HCT116 (cell line): Measurements from ENCODE around the gene C2CD2. TPM values are rescaled to one million over a fixed set of nuclear protein-coding genes. Genes with fewer than 3 reads are reported as not detected.

Experiments
- ATAC-seq: fragments of 200-7000 bp; cut with Tn5 transposase; 2 replicates; pipeline ENCODE4 v1.9.1; 2020; ENCODE audit warnings: mild to moderate bottlenecking, moderate library complexity
- BruUV-seq: library from RNA; stranded (reverse); fragments of 400-500 nt; replicated peaks from 2 replicates; lab custom pipeline; 2021; lab: Mats Ljungman, UMichigan
- CTCF ChIA-PET: fragments of 300-600 bp; sonication (Branson Sonifier 250); formaldehyde crosslinking; loops from one replicate; lab custom pipeline; 2021; ENCODE audit warnings: antibody characterized with exemption; lab: Charles Lee
- POLR2A ChIA-PET: fragments of 300-600, 350-600 bp; sonication (Branson Sonifier 250); formaldehyde crosslinking; loops from one replicate; lab custom pipeline; 2021; ENCODE audit warnings: antibody characterized with exemption; lab: Charles Lee
- RAD21 ChIA-PET, 2 experiments: fragments of 300-600 bp; sonication (Branson Sonifier 250); formaldehyde crosslinking; loops; one replicate each; lab custom pipeline; 2023; ENCODE audit warnings: low total read pairs in 2 of 2; ENCODE audit not compliant: uncharacterized antibody in 2 of 2, unreplicated experiment in 2 of 2, low non-redundant PET in 1 of 2; lab: Charles Lee
- DNase-seq: peaks from one replicate; pipeline ENCODE4 v3.0.0-alpha.2; 2010; ENCODE audit warnings: low read depth, low spot score
- H2AFZ ChIP-seq: fragments of 200-600 bp; shearing (Covaris generic), sonication (generic); 2 replicates; pipeline ENCODE4 v1.6.1; 2017; ENCODE audit warnings: low read depth, mixed run types, mixed read lengths, antibody characterized with exemption, low read length; ENCODE audit not compliant: poor library complexity, severe bottlenecking
- H3K27ac ChIP-seq: 2 replicates; pipeline ENCODE4 v1.5.1; 2012; ENCODE audit warnings: low read depth, low read length
- H3K27me3 ChIP-seq: fragments of 200-600 bp; sonication (generic); 2 replicates; pipeline ENCODE4 v1.6.1; 2016; ENCODE audit warnings: mixed run types, low read length, mixed read lengths; ENCODE audit not compliant: insufficient read depth
- H3K36me3 ChIP-seq, 2 experiments: fragments of 200-500 bp in 1 of 2; fragments of 200-600 bp in 1 of 2; sonication (Bioruptor generic) in 1 of 2; sonication (generic) in 1 of 2; 2 replicates each; pipeline versions ENCODE4 v1.5.1 to v1.6.1; 2014 to 2016; ENCODE audit warnings: low read length in 2 of 2, inconsistent platforms in 1 of 2, mixed read lengths in 1 of 2, mixed run types in 1 of 2; ENCODE audit not compliant: insufficient read depth in 2 of 2, control insufficient read depth in 1 of 2
- H3K4me1 ChIP-seq, 2 experiments: fragments of 200-600 bp in 1 of 2; sonication (generic) in 1 of 2; 2 replicates each; pipeline versions ENCODE4 v1.5.1 to v1.6.1; 2012 to 2017; ENCODE audit warnings: low read length in 2 of 2, inconsistent platforms in 1 of 2, mild to moderate bottlenecking in 1 of 2, mixed read lengths in 1 of 2, mixed run types in 1 of 2, moderate library complexity in 1 of 2; ENCODE audit not compliant: insufficient read depth in 2 of 2, control insufficient read depth in 1 of 2
- H3K4me2 ChIP-seq: fragments of 200-600 bp; sonication (generic); 2 replicates; pipeline ENCODE4 v1.6.1; 2017; ENCODE audit warnings: mixed run types, low read length, mixed read lengths
- H3K4me3 ChIP-seq, 2 experiments: fragments of 200-600 bp in 1 of 2; sonication (generic) in 1 of 2; replicated peaks in 1 of 2; 2 replicates each; pipeline ENCODE4 v1.5.1; 2011 to 2016; ENCODE audit warnings: low read length in 2 of 2, control low read depth in 1 of 2, low read depth in 1 of 2, mild to moderate bottlenecking in 1 of 2, mixed read lengths in 1 of 2, mixed run types in 1 of 2
- H3K79me2 ChIP-seq: fragments of 200-600 bp; sonication (generic); 2 replicates; pipeline ENCODE4 v1.6.1; 2017; ENCODE audit warnings: mild to moderate bottlenecking, mixed run types, low read length, moderate library complexity, mixed read lengths; ENCODE audit not compliant: insufficient read depth
- H3K9ac ChIP-seq: fragments of 200-600 bp; sonication (generic); 2 replicates; pipeline ENCODE4 v1.6.1; 2016; ENCODE audit warnings: low read length, mixed read lengths
- H3K9me2 ChIP-seq: fragments of 200-600 bp; sonication (generic), shearing (Covaris generic); 2 replicates; pipeline ENCODE4 v1.6.1; 2017; ENCODE audit warnings: mixed run types, mild to moderate bottlenecking, moderate library complexity; ENCODE audit not compliant: insufficient read depth
- H3K9me3 ChIP-seq, 2 experiments: fragments of 200-500 bp in 1 of 2; fragments of 200-600 bp in 1 of 2; sonication (Bioruptor generic) in 1 of 2; sonication (generic) in 1 of 2; 2 replicates each; pipeline ENCODE4 v1.6.1; 2014 to 2017; ENCODE audit warnings: low read length in 2 of 2, mixed read lengths in 2 of 2, inconsistent platforms in 1 of 2, low read depth in 1 of 2, mild to moderate bottlenecking in 1 of 2, mixed run types in 1 of 2, moderate library complexity in 1 of 2; ENCODE audit not compliant: control insufficient read depth in 1 of 2, insufficient read depth in 1 of 2
- H4K20me1 ChIP-seq: fragments of 200-600 bp; sonication (generic), shearing (Covaris generic); 2 replicates; pipeline ENCODE4 v1.6.1; 2017; ENCODE audit warnings: mixed run types, mild to moderate bottlenecking, moderate library complexity; ENCODE audit not compliant: insufficient read depth
- CTCF ChIP-seq, 3 experiments: fragments of 200-600 bp in 1 of 3; sonication (generic) in 1 of 3; IDR thresholded peaks in 2 of 3; conservative IDR thresholded peaks in 1 of 3; 2 replicates each; pipeline ENCODE4 v1.5.1; 2012 to 2017; ENCODE audit warnings: low read depth in 2 of 3, low read length in 2 of 3, antibody characterized with exemption in 1 of 3, borderline replicate concordance in 1 of 3, control low read depth in 1 of 3, mild to moderate bottlenecking in 1 of 3, mixed read lengths in 1 of 3, mixed run types in 1 of 3, moderate library complexity in 1 of 3; ENCODE audit not compliant: insufficient read depth in 1 of 3
- EGR1 ChIP-seq: IDR thresholded peaks from 2 replicates; pipeline ENCODE4 v1.6.1; 2012; ENCODE audit warnings: low read depth
- REST ChIP-seq: IDR thresholded peaks from 2 replicates; pipeline ENCODE4 v1.6.1; 2012; ENCODE audit warnings: low read depth
- intact Hi-C: fragments of 100-400 bp; cut with micrococcal nuclease; formaldehyde crosslinking; loops from 2 replicates; pipeline ENCODE4 v1.10.0; 2022
- total RNA-seq: library from RNA; stranded (reverse); gene quantifications from one replicate; pipeline ENCODE4 v1.2.1, GENCODE V29; 2021; ENCODE audit not compliant: unreplicated experiment

C2CD2 gene
- total RNA-seq, 1 experiment from 2014 or later = 22.0 TPM

- Histone ChIP-seq H3K4me3 (no peak overlapping the region), H3K9ac (no peak overlapping the region), H2AFZ (no peak overlapping the region), H3K4me2 (no peak overlapping the region), H4K20me1 (0 out of 2 replicates have a peak, but pooled peaks cover 4% of the 10 kb centered on the region), H3K9me2 (no peaks in the 10 kb centered on the region), H3K9me3 (no peaks in the 10 kb centered on the region), H3K27me3 (no peaks in the 10 kb centered on the region), H3K27ac (no peak overlapping the region), H3K4me1 (peaks cover 12 to 14% of the 10 kb centered on the region in 2 experiments), H3K79me2 (peaks cover 91% of the 10 kb centered on the region), H3K36me3 (0 out of 4 replicates have a peak, but pooled peaks cover 0 to 4% of the 10 kb centered on the region in 2 experiments)
- CTCF ChIA-PET = no interaction called here
- RAD21 ChIA-PET = interaction anchor here in 1 of 2 experiments (0.5 kb wide), 1 partner anchor 16 kb away, joined by 3 read pairs; no protein-coding TSS in a partner anchor
- DNase-seq = no peak
- intact Hi-C loops = no loop called here
- ATAC-seq = no peak
- no peak for TF ChIP-seq REST
- TF ChIP-seq CTCF (IDR thresholded peaks at IDR 0.05 in 2 of 3, conservative IDR thresholded peaks at IDR 0.05 in 1 of 3; ENCODE audit: borderline replicate concordance in 1 of 3, insufficient read depth in 1 of 3, low read depth in 2 of 3, low read length in 2 of 3) = no peak
- TF ChIP-seq EGR1 = no peak
- POLR2A ChIA-PET = no interaction called here
- BruUV-seq = no TSS peak
Observed at GRCh38 chr21:41948078-41948895, 5.5 kb downstream of the C2CD2 start.
